GM21447 (cell line): Measurements from ENCODE around the gene NEURL1.

Experiments
- ATAC-seq: cut with Tn5 transposase; IDR thresholded peaks from one replicate; pipeline ENCODE4 v1.9.1; 2021; ENCODE audit not compliant: unreplicated experiment

The NEURL1 gene

GRCh38 chr10:103545366-103545765, 51.9 kb downstream of the NEURL1 start:
- no peak for ATAC-seq

GRCh38 chr10:103545771-103546281, 52.3 kb downstream of the NEURL1 start:
- no peak for ATAC-seq

GRCh38 chr10:103546401-103546800, 52.9 kb downstream of the NEURL1 start:
- ATAC-seq = no peak

- ATAC-seq = no peak
These were observed 54.0 kb downstream of the NEURL1 start for GRCh38 chr10:103547391-103547946.

- ATAC-seq = no peak
These were observed 54.5 kb downstream of the NEURL1 start for GRCh38 chr10:103548006-103548405.

GRCh38 chr10:103548581-103549348, 55.3 kb downstream of the NEURL1 start:
- ATAC-seq = no peak

GRCh38 chr10:103549349-103549685, 55.8 kb downstream of the NEURL1 start:
- no peak for ATAC-seq

- no peak for ATAC-seq
These were observed 56.7 kb downstream of the NEURL1 start for GRCh38 chr10:103550229-103550628.

- no peak for ATAC-seq
These were observed 58.4 kb downstream of the NEURL1 start for GRCh38 chr10:103551619-103552602.

- no peak for ATAC-seq
These were observed 59.6 kb downstream of the NEURL1 start for GRCh38 chr10:103552856-103553742.

- ATAC-seq = no peak
These were observed 60.4 kb downstream of the NEURL1 start for GRCh38 chr10:103553743-103554487.

GRCh38 chr10:103554488-103555324, 61.2 kb downstream of the NEURL1 start:
- no peak for ATAC-seq

GRCh38 chr10:103555325-103555649, 61.8 kb downstream of the NEURL1 start:
- ATAC-seq = no peak

GRCh38 chr10:103555712-103556111, 62.2 kb downstream of the NEURL1 start:
- ATAC-seq = no peak

- no peak for ATAC-seq
These were observed 63.0 kb downstream of the NEURL1 start for GRCh38 chr10:103556383-103557007.

- ATAC-seq = no peak
These were observed 64.0 kb downstream of the NEURL1 start for GRCh38 chr10:103557455-103557854.

- no peak for ATAC-seq
These were observed 65.4 kb downstream of the NEURL1 start for GRCh38 chr10:103558911-103559310.

- ATAC-seq = no peak
These were observed 66.3 kb downstream of the NEURL1 start for GRCh38 chr10:103559776-103560175.

GRCh38 chr10:103560886-103561285, 67.4 kb downstream of the NEURL1 start:
- no peak for ATAC-seq
